GM12878 (cell line): ENCODE measurements around the gene SRSF5. TPM values are rescaled to one million over a fixed set of nuclear protein-coding genes. Genes with fewer than 3 reads are reported as not detected.

Source experiments
- BACH1 ChIP-seq: fragments of 450-650 bp; IDR thresholded peaks from 2 replicates; pipeline ENCODE4 v1.6.1; 2017; ENCODE audit warnings: mild to moderate bottlenecking, borderline replicate concordance
- BCL11A ChIP-seq: IDR thresholded peaks from 2 replicates; pipeline ENCODE4 v1.6.1; 2011; ENCODE audit warnings: low read depth, low read length
- BHLHE40 ChIP-seq, 2 experiments: fragments of 450-650 bp in 1 of 2; IDR thresholded peaks; 2 replicates each; pipeline ENCODE4 v1.6.1; 2011 to 2017; ENCODE audit warnings: low read depth in 2 of 2, borderline replicate concordance in 1 of 2, improper control_type of control experiment in 1 of 2, low read length in 1 of 2, mild to moderate bottlenecking in 1 of 2
- CHD4 ChIP-seq: fragments of 200-600 bp; sonication (generic); IDR thresholded peaks from 2 replicates; pipeline ENCODE4 v1.6.1; 2016; ENCODE audit warnings: mild to moderate bottlenecking
- DPF2 ChIP-seq: fragments of 450-650 bp; IDR thresholded peaks from 2 replicates; pipeline ENCODE4 v1.6.1; 2017; ENCODE audit warnings: mild to moderate bottlenecking
- EED ChIP-seq: sonication (generic); IDR thresholded peaks from 2 replicates; pipeline ENCODE4 v1.6.1; 2016; ENCODE audit warnings: antibody characterized with exemption, low read depth
- EGR1 ChIP-seq, 2 experiments: IDR thresholded peaks; 1 replicate in 1 of 2; 2 replicates in 1 of 2; pipeline ENCODE4 v1.6.1; 2011 to 2012; ENCODE audit warnings: low read depth in 2 of 2, low read length in 2 of 2, borderline replicate concordance in 1 of 2, mild to moderate bottlenecking in 1 of 2, moderate library complexity in 1 of 2
- FOXM1 ChIP-seq: IDR thresholded peaks from 2 replicates; pipeline ENCODE4 v1.6.1; 2012; ENCODE audit warnings: low read depth, mild to moderate bottlenecking, inconsistent platforms, low read length, moderate library complexity
- HCFC1 ChIP-seq: fragments of 150-350 bp; IDR thresholded peaks from 2 replicates; pipeline ENCODE4 v1.6.1; 2014; ENCODE audit warnings: low read length
- HDGF ChIP-seq: fragments of 450-650 bp; IDR thresholded peaks from 2 replicates; pipeline ENCODE4 v1.6.1; 2016; ENCODE audit warnings: antibody characterized with exemption
- IKZF1 ChIP-seq: fragments of 450-650 bp; conservative IDR thresholded peaks from 2 replicates; pipeline ENCODE4 v1.6.1; 2017; ENCODE audit warnings: antibody characterized with exemption, mild to moderate bottlenecking
- IRF4 ChIP-seq: IDR thresholded peaks from 2 replicates; pipeline ENCODE4 v1.6.1; 2011; ENCODE audit warnings: low read depth, low read length
- JUND ChIP-seq: IDR thresholded peaks from 2 replicates; pipeline ENCODE4 v1.6.1; 2012; ENCODE audit warnings: low read depth, mild to moderate bottlenecking, low read length, improper control_type of control experiment, moderate library complexity
- NFIC ChIP-seq: IDR thresholded peaks from 2 replicates; pipeline ENCODE4 v1.6.1; 2012; ENCODE audit warnings: low read depth, mild to moderate bottlenecking, inconsistent platforms, low read length, moderate library complexity
- NFXL1 ChIP-seq: fragments of 450-650 bp; IDR thresholded peaks from 2 replicates; pipeline ENCODE4 v1.6.1; 2017; ENCODE audit warnings: antibody characterized with exemption, mild to moderate bottlenecking, borderline replicate concordance
- NR2C1 ChIP-seq: fragments of 450-650 bp; IDR thresholded peaks from 2 replicates; pipeline ENCODE4 v1.6.1; 2017; ENCODE audit warnings: antibody characterized with exemption, mild to moderate bottlenecking, moderate library complexity
- POU2F2 ChIP-seq: IDR thresholded peaks from 3 replicates; pipeline ENCODE4 v1.6.1; 2011; ENCODE audit warnings: low read depth, mild to moderate bottlenecking, low read length, borderline replicate concordance
- RAD21 ChIP-seq: IDR thresholded peaks from 2 replicates; pipeline ENCODE4 v1.6.1; 2011; ENCODE audit warnings: mild to moderate bottlenecking, low read depth, low read length, moderate library complexity; ENCODE audit not compliant: insufficient read depth
- RB1 ChIP-seq: fragments of 450-650 bp; formaldehyde crosslinking; IDR thresholded peaks from 2 replicates; pipeline ENCODE4 v1.6.1; 2017; ENCODE audit warnings: mild to moderate bottlenecking, borderline replicate concordance
- SIN3A ChIP-seq: IDR thresholded peaks from 2 replicates; pipeline ENCODE4 v1.6.1; 2012; ENCODE audit warnings: low read depth, low read length, improper control_type of control experiment
- SMARCA5 ChIP-seq: fragments of 450-650 bp; IDR thresholded peaks from 2 replicates; pipeline ENCODE4 v1.6.1; 2017; ENCODE audit warnings: mild to moderate bottlenecking
- SP1 ChIP-seq: IDR thresholded peaks from one replicate; pipeline ENCODE4 v1.6.1; 2011; ENCODE audit warnings: low read depth, low read length
- SRF ChIP-seq, 2 experiments: IDR thresholded peaks; 2 replicates each; pipeline ENCODE4 v1.6.1; 2011; ENCODE audit warnings: low read depth in 2 of 2, low read length in 2 of 2, mild to moderate bottlenecking in 1 of 2, moderate library complexity in 1 of 2
- ZNF207 ChIP-seq: fragments of 450-650 bp; IDR thresholded peaks from 2 replicates; pipeline ENCODE4 v1.6.1; 2014; ENCODE audit warnings: antibody characterized with exemption, mild to moderate bottlenecking, borderline replicate concordance
- polyA plus RNA-seq, 11 experiments: library from polyadenylated mRNA; depleted of rRNA in 4 of 11; unstranded in 6 of 11; stranded (reverse) in 5 of 11; fragments of >200 nt; fragmentation: Nextera tagmentation in 4 of 11; fragmentation: Illumina TruSeq in 1 of 11; extraction: Ambion mirVana in 4 of 11; extraction: Trizol in 1 of 11; gene quantifications; 1 replicate in 1 of 11; 2 replicates in 10 of 11; pipeline versions ENCODE4 v1.2.1 to v1.2.3, GENCODE V29; 2011 to 2016; ENCODE audit warnings: inconsistent platforms in 2 of 11, missing spikeins in 2 of 11, low read depth in 1 of 11
- total RNA-seq, 4 experiments: library from RNA; depleted of rRNA in 3 of 4; stranded (reverse); fragments of >200 nt in 3 of 4; fragmentation: Illumina TruSeq in 1 of 4; extraction: Trizol in 1 of 4; gene quantifications; 2 replicates each; pipeline versions ENCODE4 v1.2.1 to v1.2.3, GENCODE V29; 2013 to 2021
- TF ChIP-seq, protein P1 (sequence below), 3 experiments: IDR thresholded peaks in 2 of 3; conservative IDR thresholded peaks in 1 of 3; 2 replicates each; pipeline ENCODE4 v1.5.1; 2011; ENCODE audit warnings: low read depth in 3 of 3, low read length in 3 of 3, mild to moderate bottlenecking in 3 of 3, control low read depth in 2 of 3, moderate library complexity in 2 of 3, inconsistent platforms in 1 of 3, mixed read lengths in 1 of 3; ENCODE audit not compliant: control insufficient read depth in 2 of 3, insufficient read depth in 1 of 3; ENCODE audit errors: extremely low read depth in 1 of 3
- TF ChIP-seq, protein P2 (sequence below): IDR thresholded peaks from 2 replicates; pipeline ENCODE4 v1.6.1; 2012; ENCODE audit warnings: low read depth, low read length, improper control_type of control experiment
- TF ChIP-seq, protein P3 (sequence below): fragments of 450-650 bp; IDR thresholded peaks from 2 replicates; pipeline ENCODE4 v1.6.1; 2017; ENCODE audit warnings: mild to moderate bottlenecking

Gene SRSF5
- total and polyA plus RNA-seq, 10 of the 15 experiments (the other 5 are each of a cell fraction or from before 2014, with no cell fraction given): 136 to 453 (median 275) TPM

DNA sequence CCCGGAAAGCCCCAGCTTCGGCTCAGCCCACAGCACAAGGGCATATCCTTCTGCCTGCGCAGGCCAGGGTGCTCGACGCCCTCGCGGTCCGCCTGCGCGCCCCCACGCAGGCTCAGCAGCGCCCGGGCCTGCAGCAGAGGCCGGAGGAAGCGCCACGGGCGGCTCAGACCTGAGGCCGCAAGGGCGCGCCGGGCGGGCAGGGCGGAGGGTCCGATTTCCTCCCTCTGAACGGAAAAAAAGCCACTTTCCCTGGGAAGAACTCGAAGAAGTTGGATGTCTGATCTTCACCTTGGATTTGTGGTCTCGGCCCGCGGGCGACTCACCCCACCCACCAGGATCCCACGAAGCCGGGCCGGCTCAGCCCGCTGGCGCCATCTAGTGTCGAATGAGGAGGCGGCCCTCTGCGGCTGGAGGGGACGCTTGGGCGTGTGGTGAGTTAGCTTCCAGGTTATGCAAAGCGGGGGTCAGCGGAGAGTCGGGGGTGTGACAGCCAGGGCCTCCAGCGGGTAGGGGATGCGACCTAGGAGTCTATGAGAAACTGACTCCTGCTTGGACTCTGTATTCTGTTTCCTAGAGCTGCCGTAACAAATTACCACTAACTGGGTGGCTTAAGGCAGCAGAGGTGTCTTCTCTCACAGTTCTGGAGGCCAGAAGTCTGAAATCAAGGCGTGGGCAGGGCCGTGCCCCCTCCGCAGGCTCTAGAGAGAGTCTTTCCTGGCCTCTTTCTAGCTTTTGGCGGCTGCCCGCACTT, 40.0 kb upstream of the SRSF5 start (continued):
- TF ChIP-seq RB1 (peak; percentile 82; the same call in 1 of the 2 replicates), EED (peak; percentile 44; the same call in 1 of the 2 replicates), JUND (no peak), SP1 (no peak), HCFC1 (no peak; the same call in 1 of the 2 replicates), EGR1 (IDR thresholded peaks at IDR 0.05; ENCODE audit: borderline replicate concordance in 1 of 2, low read depth in 2 of 2, low read length in 2 of 2) (peak in 1 of 2 experiments; percentile 27; a peak in 1 of 3 replicates), POU2F2 (peak; percentile 92; the same call in 2 of the 3 replicates), BCL11A (no peak), RAD21 (peak; percentile 99), HDGF (no peak), DPF2 (peak; percentile 60; the same call in 1 of the 2 replicates), ZNF207 (0 out of 2 replicates have a peak, but pooled peaks have one; percentile 41), NFXL1 (no peak), CHD4 (no peak), IRF4 (0 out of 2 replicates have a peak, but pooled peaks have one; percentile 11), FOXM1 (0 out of 2 replicates have a peak, but pooled peaks have one; percentile 42), IKZF1 (peak; percentile 78), SMARCA5 (peak; percentile 85; the same call in 1 of the 2 replicates), BHLHE40 (IDR thresholded peaks at IDR 0.05; ENCODE audit: borderline replicate concordance in 1 of 2, low read depth in 2 of 2, low read length in 1 of 2) (peak; percentile 33 to 65; a peak in 3 of 4 replicates), NFIC (no peak), SIN3A (no peak), NR2C1 (peak; percentile 63), SRF (IDR thresholded peaks at IDR 0.05; ENCODE audit: low read depth in 2 of 2, low read length in 2 of 2) (0 out of 4 replicates have a peak, but pooled peaks of 1 of the 2 experiments have one; percentile 2), BACH1 (peak; percentile 59)
- TF ChIP-seq, protein P1, sequence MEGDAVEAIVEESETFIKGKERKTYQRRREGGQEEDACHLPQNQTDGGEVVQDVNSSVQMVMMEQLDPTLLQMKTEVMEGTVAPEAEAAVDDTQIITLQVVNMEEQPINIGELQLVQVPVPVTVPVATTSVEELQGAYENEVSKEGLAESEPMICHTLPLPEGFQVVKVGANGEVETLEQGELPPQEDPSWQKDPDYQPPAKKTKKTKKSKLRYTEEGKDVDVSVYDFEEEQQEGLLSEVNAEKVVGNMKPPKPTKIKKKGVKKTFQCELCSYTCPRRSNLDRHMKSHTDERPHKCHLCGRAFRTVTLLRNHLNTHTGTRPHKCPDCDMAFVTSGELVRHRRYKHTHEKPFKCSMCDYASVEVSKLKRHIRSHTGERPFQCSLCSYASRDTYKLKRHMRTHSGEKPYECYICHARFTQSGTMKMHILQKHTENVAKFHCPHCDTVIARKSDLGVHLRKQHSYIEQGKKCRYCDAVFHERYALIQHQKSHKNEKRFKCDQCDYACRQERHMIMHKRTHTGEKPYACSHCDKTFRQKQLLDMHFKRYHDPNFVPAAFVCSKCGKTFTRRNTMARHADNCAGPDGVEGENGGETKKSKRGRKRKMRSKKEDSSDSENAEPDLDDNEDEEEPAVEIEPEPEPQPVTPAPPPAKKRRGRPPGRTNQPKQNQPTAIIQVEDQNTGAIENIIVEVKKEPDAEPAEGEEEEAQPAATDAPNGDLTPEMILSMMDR (IDR thresholded peaks at IDR 0.05 in 2 of 3, conservative IDR thresholded peaks at IDR 0.05 in 1 of 3; ENCODE audit: control insufficient read depth in 2 of 3, extremely low read depth in 1 of 3, insufficient read depth in 1 of 3, low read depth in 3 of 3, low read length in 3 of 3): peak; percentile 94 to 98 (median 96)
- TF ChIP-seq, protein P2, sequence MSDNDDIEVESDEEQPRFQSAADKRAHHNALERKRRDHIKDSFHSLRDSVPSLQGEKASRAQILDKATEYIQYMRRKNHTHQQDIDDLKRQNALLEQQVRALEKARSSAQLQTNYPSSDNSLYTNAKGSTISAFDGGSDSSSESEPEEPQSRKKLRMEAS: peak; percentile 74; the same call in 1 of the 2 replicates
- TF ChIP-seq, protein P3, sequence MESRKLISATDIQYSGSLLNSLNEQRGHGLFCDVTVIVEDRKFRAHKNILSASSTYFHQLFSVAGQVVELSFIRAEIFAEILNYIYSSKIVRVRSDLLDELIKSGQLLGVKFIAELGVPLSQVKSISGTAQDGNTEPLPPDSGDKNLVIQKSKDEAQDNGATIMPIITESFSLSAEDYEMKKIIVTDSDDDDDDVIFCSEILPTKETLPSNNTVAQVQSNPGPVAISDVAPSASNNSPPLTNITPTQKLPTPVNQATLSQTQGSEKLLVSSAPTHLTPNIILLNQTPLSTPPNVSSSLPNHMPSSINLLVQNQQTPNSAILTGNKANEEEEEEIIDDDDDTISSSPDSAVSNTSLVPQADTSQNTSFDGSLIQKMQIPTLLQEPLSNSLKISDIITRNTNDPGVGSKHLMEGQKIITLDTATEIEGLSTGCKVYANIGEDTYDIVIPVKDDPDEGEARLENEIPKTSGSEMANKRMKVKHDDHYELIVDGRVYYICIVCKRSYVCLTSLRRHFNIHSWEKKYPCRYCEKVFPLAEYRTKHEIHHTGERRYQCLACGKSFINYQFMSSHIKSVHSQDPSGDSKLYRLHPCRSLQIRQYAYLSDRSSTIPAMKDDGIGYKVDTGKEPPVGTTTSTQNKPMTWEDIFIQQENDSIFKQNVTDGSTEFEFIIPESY: no peak
